Neural progenitor cell (in vitro differentiated cells): ENCODE data around the gene MAGOHB. TPM values are rescaled to one million over a fixed set of nuclear protein-coding genes. Genes with fewer than 3 reads are reported as not detected.

Experiments
- DNase-seq: peaks from one replicate; pipeline ENCODE4 v3.0.0-alpha.2; 2016; ENCODE audit warnings: low spot score
- H2AFZ ChIP-seq: fragments of 200-600 bp; sonication (generic); replicated peaks from 2 replicates; pipeline ENCODE4 v1.6.1; 2016; ENCODE audit warnings: antibody characterized with exemption
- H3F3A ChIP-seq: fragments of 200-600 bp; sonication (generic); 2 replicates; pipeline ENCODE4 v1.6.1; 2016; ENCODE audit warnings: antibody characterized with exemption, low read depth
- H3K27ac ChIP-seq: fragments of 200-600 bp; sonication (generic); 2 replicates; pipeline ENCODE4 v1.5.1; 2016; ENCODE audit warnings: mild to moderate bottlenecking
- H3K27me3 ChIP-seq: fragments of 200-600 bp; sonication (generic); 2 replicates; pipeline ENCODE4 v1.6.1; 2016; ENCODE audit warnings: mild to moderate bottlenecking, moderate library complexity
- H3K36me3 ChIP-seq: fragments of 200-600 bp; sonication (generic); 2 replicates; pipeline ENCODE4 v1.5.1; 2016
- H3K4me1 ChIP-seq: fragments of 200-600 bp; sonication (generic); 2 replicates; pipeline ENCODE4 v1.6.1; 2016; ENCODE audit warnings: mixed run types
- H3K4me2 ChIP-seq: fragments of 200-600 bp; sonication (generic); 2 replicates; pipeline ENCODE4 v1.6.1; 2016
- H3K4me3 ChIP-seq: fragments of 200-600 bp; sonication (generic); 2 replicates; pipeline ENCODE4 v1.5.1; 2016
- H3K79me2 ChIP-seq: fragments of 200-600 bp; sonication (generic); 2 replicates; pipeline ENCODE4 v1.6.1; 2016; ENCODE audit warnings: low read depth
- H3K9ac ChIP-seq: fragments of 200-600 bp; sonication (generic); 2 replicates; pipeline ENCODE4 v1.6.1; 2016
- H3K9me3 ChIP-seq: fragments of 200-600 bp; sonication (generic); 2 replicates; pipeline ENCODE4 v1.5.1; 2016; ENCODE audit warnings: low read depth
- H4K20me1 ChIP-seq: fragments of 200-600 bp; sonication (generic); 2 replicates; pipeline ENCODE4 v1.6.1; 2016; ENCODE audit warnings: low read depth
- H3K27ac Mint-ChIP-seq: 3 replicates; pipeline ENCODE4 v1.8.0; 2021; ENCODE audit warnings: mixed read lengths
- H3K27me3 Mint-ChIP-seq: 2 replicates; pipeline ENCODE4 v1.8.0; 2022; ENCODE audit warnings: low read depth, mild to moderate bottlenecking, inconsistent platforms, moderate library complexity, mixed read lengths; ENCODE audit not compliant: insufficient read depth
- H3K36me3 Mint-ChIP-seq: 3 replicates; pipeline ENCODE4 v1.8.0; 2021; ENCODE audit warnings: mixed read lengths
- H3K4me1 Mint-ChIP-seq: 3 replicates; pipeline ENCODE4 v1.8.0; 2021; ENCODE audit warnings: mixed read lengths
- H3K4me3 Mint-ChIP-seq: 3 replicates; pipeline ENCODE4 v1.8.0; 2021; ENCODE audit warnings: mild to moderate bottlenecking, moderate library complexity, mixed read lengths
- H3K9me3 Mint-ChIP-seq: 3 replicates; pipeline ENCODE4 v1.8.0; 2020; ENCODE audit warnings: mixed read lengths
- CTCF ChIP-seq: fragments of 200-600 bp; sonication (generic); IDR thresholded peaks from 2 replicates; pipeline ENCODE4 v1.5.1; 2017; ENCODE audit warnings: antibody characterized with exemption, mild to moderate bottlenecking
- EZH2 ChIP-seq: fragments of 200-600 bp; sonication (generic); IDR thresholded peaks from 2 replicates; pipeline ENCODE4 v1.6.1; 2017; ENCODE audit warnings: antibody characterized with exemption, mild to moderate bottlenecking, moderate library complexity
- EZH2phosphoT487 ChIP-seq: fragments of 200-600 bp; sonication (generic); IDR thresholded peaks from 2 replicates; pipeline ENCODE4 v1.6.1; 2017; ENCODE audit warnings: antibody characterized with exemption
- total RNA-seq: library from RNA; depleted of rRNA; stranded (reverse); fragments of >200 nt; gene quantifications from 2 replicates; pipeline ENCODE4 v1.2.3, GENCODE V29; 2015; ENCODE audit warnings: low replicate concordance

MAGOHB gene
- total RNA-seq, 1 donor from 2014 or later = 53.5 TPM

GRCh38 chr12:10638728-10639127 is 25.3 kb upstream of the MAGOHB start:
- H3K4me1 Mint-ChIP-seq = no peaks in the 10 kb centered on the region

GRCh38 chr12:10636611-10637010 is 23.2 kb upstream of the MAGOHB start:
- no peak overlapping the region for H2AFZ ChIP-seq
- no peaks in the 10 kb centered on the region for H3F3A ChIP-seq
- Mint-ChIP-seq H3K36me3 (no peaks in the 10 kb centered on the region), H3K27ac (no peak overlapping the region), H3K9me3 (no peaks in the 10 kb centered on the region), H3K4me3 (no peak overlapping the region), H3K27me3 (no peaks in the 10 kb centered on the region), H3K4me1 (no peaks in the 10 kb centered on the region)
- TF ChIP-seq EZH2 (no peak), EZH2phosphoT487 (no peak)
- no peaks in the 10 kb centered on the region for H3K27me3 ChIP-seq
- no peak overlapping the region for H3K9ac ChIP-seq
- no peaks in the 10 kb centered on the region for H3K36me3 ChIP-seq
- no peak overlapping the region for H3K4me2 ChIP-seq
- no peaks in the 10 kb centered on the region for H3K4me1 ChIP-seq
- DNase-seq = no peak
- H3K4me3 ChIP-seq = no peak overlapping the region
- H3K9me3 ChIP-seq = no peaks in the 10 kb centered on the region
- no peak overlapping the region for H3K27ac ChIP-seq
- H4K20me1 ChIP-seq = no peaks in the 10 kb centered on the region
- H3K79me2 ChIP-seq = no peaks in the 10 kb centered on the region

More at GRCh38 chr12:10638728-10639127, 25.3 kb upstream of the MAGOHB start:
- Histone ChIP-seq H3K36me3 (no peaks in the 10 kb centered on the region), H3K4me1 (no peaks in the 10 kb centered on the region), H3K9ac (no peak overlapping the region), H3K4me3 (no peak overlapping the region), H3K9me3 (no peaks in the 10 kb centered on the region), H3K79me2 (no peaks in the 10 kb centered on the region), H4K20me1 (no peaks in the 10 kb centered on the region), H3K27ac (no peak overlapping the region), H3K4me2 (no peak overlapping the region), H3K27me3 (no peaks in the 10 kb centered on the region), H3F3A (no peaks in the 10 kb centered on the region), H2AFZ (no peak overlapping the region)
- TF ChIP-seq EZH2 (no peak), CTCF (no peak), EZH2phosphoT487 (no peak)
- Mint-ChIP-seq H3K27me3 (no peaks in the 10 kb centered on the region), H3K4me3 (no peak overlapping the region), H3K9me3 (no peaks in the 10 kb centered on the region), H3K36me3 (no peaks in the 10 kb centered on the region), H3K27ac (no peak overlapping the region)
- DNase-seq = no peak

DNA sequence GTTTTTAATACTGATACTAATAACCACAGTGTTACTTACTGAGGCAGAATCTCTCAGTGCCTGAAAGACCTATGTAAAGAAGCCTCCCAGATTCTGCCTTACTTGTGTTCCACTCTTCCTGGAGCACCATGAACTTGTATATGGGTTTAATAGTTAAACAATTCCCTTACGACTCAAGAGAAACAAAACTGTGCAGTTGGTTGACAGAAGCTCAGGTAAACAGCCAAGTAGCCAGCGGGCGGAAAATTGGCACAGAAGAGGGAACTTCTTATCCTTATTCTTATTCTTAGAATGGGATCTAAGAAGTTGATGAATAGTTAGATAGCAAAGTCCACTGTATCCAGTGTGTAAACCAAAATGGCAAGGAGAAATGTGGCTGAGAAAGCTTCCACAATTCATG is 22.7 kb upstream of the MAGOHB start:
- Histone ChIP-seq H3K27me3 (no peaks in the 10 kb centered on the region), H3K36me3 (no peaks in the 10 kb centered on the region), H3K79me2 (no peaks in the 10 kb centered on the region), H4K20me1 (no peaks in the 10 kb centered on the region), H3K9ac (no peak overlapping the region), H3K4me3 (no peak overlapping the region), H3K9me3 (no peaks in the 10 kb centered on the region), H3K4me2 (no peak overlapping the region), H3K4me1 (no peaks in the 10 kb centered on the region), H2AFZ (no peak overlapping the region), H3F3A (no peaks in the 10 kb centered on the region), H3K27ac (no peak overlapping the region)
- Mint-ChIP-seq H3K4me1 (no peaks in the 10 kb centered on the region), H3K27ac (no peak overlapping the region), H3K27me3 (no peaks in the 10 kb centered on the region), H3K4me3 (no peak overlapping the region), H3K36me3 (no peaks in the 10 kb centered on the region), H3K9me3 (no peaks in the 10 kb centered on the region)
- no peak for DNase-seq
- TF ChIP-seq CTCF = no peak
- TF ChIP-seq EZH2phosphoT487 = no peak
- no peak for TF ChIP-seq EZH2

DNA sequence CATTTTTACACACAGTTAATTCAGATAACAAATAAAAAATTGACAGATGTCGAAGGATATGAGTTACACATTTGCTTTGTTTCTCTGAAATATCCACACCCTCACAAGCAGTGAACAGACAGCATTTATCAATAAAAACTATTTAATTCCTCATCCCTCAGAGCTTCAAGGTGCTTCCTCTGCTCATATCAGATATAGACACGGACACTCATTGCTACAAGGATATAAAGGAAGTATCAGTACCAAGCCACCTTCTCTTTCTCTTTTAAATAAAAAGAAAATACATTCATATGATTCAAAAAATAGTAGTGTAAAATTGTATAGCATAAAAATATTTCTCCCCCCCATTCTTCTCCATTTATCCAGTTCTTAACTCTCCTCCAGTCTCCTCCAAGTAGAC is 21.9 kb upstream of the MAGOHB start:
- H3K27me3 ChIP-seq = no peaks in the 10 kb centered on the region
- H2AFZ ChIP-seq = no peak overlapping the region
- H3K9me3 Mint-ChIP-seq = no peaks in the 10 kb centered on the region
- H3K4me2 ChIP-seq = no peak overlapping the region
- no peaks in the 10 kb centered on the region for H3K36me3 Mint-ChIP-seq
- no peaks in the 10 kb centered on the region for H3K4me1 Mint-ChIP-seq
- no peak overlapping the region for H3K27ac ChIP-seq
- H3K27ac Mint-ChIP-seq = no peak overlapping the region
- no peak for DNase-seq
- no peaks in the 10 kb centered on the region for H3K4me1 ChIP-seq
- no peak overlapping the region for H3K4me3 ChIP-seq
- no peaks in the 10 kb centered on the region for H3K79me2 ChIP-seq
- TF ChIP-seq EZH2 = no peak
- no peak for TF ChIP-seq CTCF
- no peak for TF ChIP-seq EZH2phosphoT487
- no peak overlapping the region for H3K9ac ChIP-seq
- H3K9me3 ChIP-seq = no peaks in the 10 kb centered on the region
- H4K20me1 ChIP-seq = no peaks in the 10 kb centered on the region
- H3K36me3 ChIP-seq = no peaks in the 10 kb centered on the region
- H3F3A ChIP-seq = no peaks in the 10 kb centered on the region
- H3K4me3 Mint-ChIP-seq = no peak overlapping the region
- no peaks in the 10 kb centered on the region for H3K27me3 Mint-ChIP-seq
